Measurements from ENCODE around the gene NFASC. TPM values are rescaled to one million over a fixed set of nuclear protein-coding genes. Genes with fewer than 3 reads are reported as not detected.

The NFASC gene
- total RNA-seq, 1 donor from 2014 or later: 6.9 TPM

DNA sequence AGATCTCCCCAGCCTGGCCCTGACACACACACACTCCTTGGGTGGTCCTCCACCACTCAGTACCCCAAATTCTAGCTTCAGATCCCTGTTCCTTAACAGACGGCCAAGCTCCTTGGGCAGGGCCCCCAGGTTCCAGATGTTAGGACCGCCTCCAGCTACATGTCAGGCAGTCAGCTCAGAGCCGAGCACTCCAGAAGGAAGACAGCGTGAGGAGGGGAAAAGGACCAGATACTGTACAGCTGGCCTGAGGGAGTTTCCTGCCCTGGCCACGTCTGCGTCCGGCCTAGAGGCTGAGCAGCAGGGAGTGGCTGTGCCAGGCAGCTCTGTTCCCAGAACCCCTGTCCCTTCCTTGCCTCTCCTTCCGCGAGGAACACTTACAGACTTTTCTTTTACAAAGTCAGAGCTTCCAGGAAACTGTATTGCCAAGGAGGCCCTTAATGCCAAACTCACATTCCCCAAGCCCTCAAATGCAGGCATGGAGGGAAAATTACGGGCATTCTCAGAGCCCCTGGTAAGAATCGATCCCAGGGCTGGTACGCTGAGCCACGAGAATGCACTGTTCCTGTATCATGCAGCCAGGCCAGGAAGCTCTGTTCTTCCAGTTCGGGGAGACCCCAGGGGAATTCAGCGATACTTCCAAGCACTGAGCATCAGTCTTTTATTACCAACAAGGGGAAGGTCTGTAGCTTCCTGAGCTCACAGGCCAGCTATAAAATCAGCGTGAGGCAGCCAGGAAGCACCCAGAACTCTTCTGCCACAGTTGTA, 127.1 kb downstream of the NFASC start:
- Mint-ChIP-seq H3K4me3 (ENCODE audit: low read depth) (no peak overlapping the region), H3K27me3 (peaks cover 23% of the 10 kb centered on the region), H3K4me1 (ENCODE audit: low read depth) (peaks cover 11% of the 10 kb centered on the region), H3K9me3 (ENCODE audit: low read depth) (no peaks in the 10 kb centered on the region), H3K27ac (peak overlapping the region; percentile 21), H3K36me3 (ENCODE audit: insufficient read depth) (no peaks in the 10 kb centered on the region)
- no peak for DNase-seq (ENCODE audit: low spot score, unreplicated experiment)
- TF ChIP-seq, protein P1, sequence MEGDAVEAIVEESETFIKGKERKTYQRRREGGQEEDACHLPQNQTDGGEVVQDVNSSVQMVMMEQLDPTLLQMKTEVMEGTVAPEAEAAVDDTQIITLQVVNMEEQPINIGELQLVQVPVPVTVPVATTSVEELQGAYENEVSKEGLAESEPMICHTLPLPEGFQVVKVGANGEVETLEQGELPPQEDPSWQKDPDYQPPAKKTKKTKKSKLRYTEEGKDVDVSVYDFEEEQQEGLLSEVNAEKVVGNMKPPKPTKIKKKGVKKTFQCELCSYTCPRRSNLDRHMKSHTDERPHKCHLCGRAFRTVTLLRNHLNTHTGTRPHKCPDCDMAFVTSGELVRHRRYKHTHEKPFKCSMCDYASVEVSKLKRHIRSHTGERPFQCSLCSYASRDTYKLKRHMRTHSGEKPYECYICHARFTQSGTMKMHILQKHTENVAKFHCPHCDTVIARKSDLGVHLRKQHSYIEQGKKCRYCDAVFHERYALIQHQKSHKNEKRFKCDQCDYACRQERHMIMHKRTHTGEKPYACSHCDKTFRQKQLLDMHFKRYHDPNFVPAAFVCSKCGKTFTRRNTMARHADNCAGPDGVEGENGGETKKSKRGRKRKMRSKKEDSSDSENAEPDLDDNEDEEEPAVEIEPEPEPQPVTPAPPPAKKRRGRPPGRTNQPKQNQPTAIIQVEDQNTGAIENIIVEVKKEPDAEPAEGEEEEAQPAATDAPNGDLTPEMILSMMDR (IDR thresholded peaks at IDR 0.05; ENCODE audit: unreplicated experiment): no peak

DNA sequence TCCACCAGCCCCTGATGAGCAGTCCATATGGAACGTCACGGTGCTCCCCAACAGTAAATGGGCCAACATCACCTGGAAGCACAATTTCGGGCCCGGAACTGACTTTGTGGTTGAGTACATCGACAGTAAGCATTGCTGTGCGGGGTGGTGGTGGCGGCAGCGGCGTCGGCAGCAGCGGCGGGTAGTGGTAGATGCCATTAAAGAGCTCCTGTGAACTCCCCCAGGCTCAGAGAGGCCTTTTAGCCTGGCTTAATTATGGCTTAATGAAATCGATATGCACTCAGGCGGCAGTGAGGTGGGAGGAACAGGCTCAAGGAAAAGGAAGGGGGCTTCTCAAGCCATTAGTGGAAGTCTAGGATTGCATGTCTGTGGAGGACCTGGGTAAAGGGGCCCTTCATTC, 130.5 kb downstream of the NFASC start:
- Mint-ChIP-seq H3K4me1 (ENCODE audit: low read depth) (no peaks in the 10 kb centered on the region), H3K9me3 (ENCODE audit: low read depth) (no peaks in the 10 kb centered on the region), H3K4me3 (ENCODE audit: low read depth) (no peak overlapping the region), H3K27ac (no peak overlapping the region), H3K36me3 (ENCODE audit: insufficient read depth) (no peaks in the 10 kb centered on the region), H3K27me3 (peaks cover 24% of the 10 kb centered on the region)
- TF ChIP-seq, protein P1 (IDR thresholded peaks at IDR 0.05; ENCODE audit: unreplicated experiment): no peak
- no peak for DNase-seq (ENCODE audit: low spot score, unreplicated experiment)

DNA sequence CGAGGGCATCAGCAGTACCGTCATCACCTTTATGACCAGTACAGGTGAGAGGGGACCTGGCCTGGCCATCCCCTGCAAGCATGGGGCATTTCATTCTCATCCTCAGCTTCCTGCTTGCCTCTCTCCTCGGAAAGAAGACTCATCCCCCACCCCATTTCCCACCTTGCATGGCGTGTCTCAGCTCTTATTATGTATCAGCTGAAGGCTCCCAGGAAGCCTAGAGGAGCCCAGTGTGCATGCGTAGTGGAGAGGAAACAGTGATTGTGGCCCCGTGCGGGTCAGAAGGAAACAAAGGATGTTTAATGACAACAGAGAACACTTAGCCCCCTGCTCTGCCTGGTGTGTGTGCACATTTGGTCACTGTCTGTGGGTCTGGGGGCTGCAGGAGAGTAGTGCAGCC, 132.0 kb downstream of the NFASC start:
- H3K27ac Mint-ChIP-seq: no peak overlapping the region
- H3K4me1 Mint-ChIP-seq (ENCODE audit: low read depth): no peaks in the 10 kb centered on the region
- no peaks in the 10 kb centered on the region for H3K9me3 Mint-ChIP-seq (ENCODE audit: low read depth)
- H3K27me3 Mint-ChIP-seq: peaks cover 34% of the 10 kb centered on the region
- H3K36me3 Mint-ChIP-seq (ENCODE audit: insufficient read depth): no peaks in the 10 kb centered on the region
- H3K4me3 Mint-ChIP-seq (ENCODE audit: low read depth): no peak overlapping the region
- DNase-seq (ENCODE audit: low spot score, unreplicated experiment): no peak
- TF ChIP-seq, protein P1 (IDR thresholded peaks at IDR 0.05; ENCODE audit: unreplicated experiment): no peak

DNA sequence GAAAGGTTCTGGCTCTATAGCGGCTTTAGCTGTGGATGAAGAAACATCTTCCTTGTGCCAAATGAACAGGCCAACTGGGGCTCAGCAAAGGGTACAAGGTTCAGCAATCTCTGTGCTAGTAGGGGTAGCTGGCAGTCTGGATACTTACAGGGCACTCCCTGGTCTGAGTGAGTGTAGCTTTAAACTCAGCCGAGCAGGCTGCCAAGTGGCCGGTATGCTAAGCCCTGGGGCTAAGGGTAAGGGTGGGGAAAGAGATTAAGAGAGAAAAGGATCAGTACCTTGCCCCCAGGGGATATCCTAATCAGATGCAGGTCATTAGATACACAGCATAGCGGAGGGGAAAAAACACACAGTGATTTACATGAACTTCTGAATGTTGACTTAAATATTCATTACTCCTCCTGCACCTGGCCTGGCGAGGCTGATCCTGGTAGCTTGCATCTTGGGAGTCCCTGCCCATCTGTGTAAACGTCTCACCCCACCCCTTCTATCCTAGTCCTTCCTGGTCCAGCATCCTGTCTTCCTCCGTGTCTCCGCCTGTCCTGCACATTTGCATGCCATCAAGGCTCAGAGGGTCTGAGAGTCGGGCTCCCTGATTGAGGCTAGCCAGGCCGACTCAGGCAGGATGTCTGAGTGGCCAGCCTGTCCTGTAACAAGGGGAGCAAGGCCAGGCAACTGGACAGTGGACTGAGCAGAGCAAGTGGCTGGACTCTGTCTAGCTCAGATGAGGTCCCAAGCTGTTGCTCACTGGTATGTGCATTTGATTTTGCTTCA, 132.9 kb downstream of the NFASC start:
- no peaks in the 10 kb centered on the region for H3K36me3 Mint-ChIP-seq (ENCODE audit: insufficient read depth)
- H3K9me3 Mint-ChIP-seq (ENCODE audit: low read depth): no peaks in the 10 kb centered on the region
- DNase-seq (ENCODE audit: low spot score, unreplicated experiment): no peak
- TF ChIP-seq, protein P1 (IDR thresholded peaks at IDR 0.05; ENCODE audit: unreplicated experiment): no peak
- peaks cover 34% of the 10 kb centered on the region for H3K27me3 Mint-ChIP-seq
- no peak overlapping the region for H3K27ac Mint-ChIP-seq
- no peak overlapping the region for H3K4me3 Mint-ChIP-seq (ENCODE audit: low read depth)
- H3K4me1 Mint-ChIP-seq (ENCODE audit: low read depth): no peaks in the 10 kb centered on the region

DNA sequence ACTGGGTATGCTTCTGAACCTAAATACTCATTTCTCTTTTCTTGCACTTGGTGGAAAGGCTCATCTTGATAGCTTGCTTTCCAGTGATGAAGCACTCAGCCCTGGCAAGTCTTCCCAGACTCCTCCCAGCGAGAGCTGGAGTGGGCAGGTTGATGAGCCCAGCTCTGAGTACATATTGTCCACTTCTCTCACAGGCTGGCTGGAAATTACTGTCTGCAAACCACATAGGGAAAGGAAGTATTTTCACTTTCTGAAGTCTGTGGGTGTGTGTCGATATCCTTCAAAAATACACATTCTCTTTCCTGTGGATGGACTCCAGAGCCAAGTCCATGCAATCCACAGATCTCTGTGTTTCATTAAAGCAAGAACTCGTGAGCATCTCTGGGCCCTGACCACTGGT, 133.7 kb downstream of the NFASC start:
- H3K4me3 Mint-ChIP-seq (ENCODE audit: low read depth): no peak overlapping the region
- no peaks in the 10 kb centered on the region for H3K36me3 Mint-ChIP-seq (ENCODE audit: insufficient read depth)
- TF ChIP-seq, protein P1 (IDR thresholded peaks at IDR 0.05; ENCODE audit: unreplicated experiment): no peak
- H3K9me3 Mint-ChIP-seq (ENCODE audit: low read depth): no peaks in the 10 kb centered on the region
- H3K27me3 Mint-ChIP-seq: peaks cover 31% of the 10 kb centered on the region
- no peak overlapping the region for H3K27ac Mint-ChIP-seq
- DNase-seq (ENCODE audit: low spot score, unreplicated experiment): no peak
- no peaks in the 10 kb centered on the region for H3K4me1 Mint-ChIP-seq (ENCODE audit: low read depth)
